Tibial nerve (tissue), 4 donors: ENCODE results near the gene HNRNPC. TPM values are rescaled to one million over a fixed set of nuclear protein-coding genes. Genes with fewer than 3 reads are reported as not detected.
"Not testable (repeated sequence)": the region's sequence is repeated elsewhere in the genome, so short reads cannot be mapped to it uniquely, and the experiment has no call there.

Experiments used
- DNase-seq, 2 donors: peaks; one replicate each; pipeline ENCODE4 v3.0.0-alpha.2; 2019; ENCODE audit warnings: low spot score in 2 of 2
- H3K27ac ChIP-seq, 4 donors: fragments of 200-600 bp; sonication (generic) in 3 of 4; one replicate each; pipeline ENCODE4 v1.5.1; 2017 to 2019; ENCODE audit warnings: mild to moderate bottlenecking in 1 of 4
- H3K27me3 ChIP-seq, 2 donors: fragments of 200-600 bp; sonication (generic) in 1 of 2; one replicate each; pipeline versions ENCODE4 v1.5.1 to v1.6.0; 2017 to 2019
- H3K36me3 ChIP-seq, 3 donors: fragments of 200-600 bp; sonication (generic); one replicate each; pipeline ENCODE4 v1.5.1; 2018 to 2019
- H3K4me1 ChIP-seq, 4 donors: fragments of 200-600 bp; sonication (generic) in 3 of 4; one replicate each; pipeline ENCODE4 v1.5.1; 2017 to 2019
- H3K4me3 ChIP-seq, 4 donors: fragments of 200-600 bp; sonication (generic) in 3 of 4; one replicate each; pipeline ENCODE4 v1.5.1; 2017 to 2019; ENCODE audit warnings: mild to moderate bottlenecking in 1 of 4, moderate library complexity in 1 of 4
- H3K9me3 ChIP-seq, 4 donors: fragments of 200-600 bp; sonication (generic) in 3 of 4; one replicate each; pipeline ENCODE4 v1.5.1; 2017 to 2019
- CTCF ChIP-seq, 5 experiments: fragments of 200-600 bp in 3 of 5; fragments of 450-650 bp in 2 of 5; sonication (generic) in 3 of 5; IDR thresholded peaks; one replicate each; pipeline ENCODE4 v1.5.1; 2016 to 2019; ENCODE audit warnings: antibody characterized with exemption in 5 of 5, mild to moderate bottlenecking in 3 of 5, moderate library complexity in 2 of 5
- EP300 ChIP-seq, 2 donors: sonication (generic); formaldehyde crosslinking; IDR thresholded peaks; one replicate each; pipeline ENCODE4 v1.6.1; 2017; ENCODE audit warnings: antibody characterized with exemption in 2 of 2, mild to moderate bottlenecking in 1 of 2
- POLR2A ChIP-seq, 2 donors: fragments of 450-650 bp; IDR thresholded peaks; one replicate each; pipeline ENCODE4 v1.6.1; 2017; ENCODE audit warnings: antibody characterized with exemption in 2 of 2, mild to moderate bottlenecking in 2 of 2, moderate library complexity in 2 of 2
- WGBS, 2 donors: methylation state at CpG; one replicate each; pipeline ENCODE4 v1.1.5; 2018; 5-methylcytosine and 5-hydroxymethylcytosine counted together
- total RNA-seq, 4 donors: library from RNA; depleted of rRNA; stranded (reverse); fragments of >200 nt; gene quantifications; one replicate each; pipeline ENCODE4 v1.1.0, GENCODE V29; 2016

HNRNPC gene
- total RNA-seq, 4 donors from 2014 or later, result 349 to 485 (median 426) TPM

- DNase-seq, result no peak
- H3K4me3 ChIP-seq, result no peak overlapping the region
- no peaks in the 10 kb centered on the region for H3K27me3 ChIP-seq
- H3K4me1 ChIP-seq, result peaks cover 0 to 60% (median 12%) of the 10 kb centered on the region in 4 donors
- no peak overlapping the region for H3K27ac ChIP-seq
- peaks cover 3 to 78% (median 4%) of the 10 kb centered on the region in 3 donors for H3K36me3 ChIP-seq
- WGBS, 2 donors, result 70 to 73% methylated on average over 2 of the region's 2 CpGs
- TF ChIP-seq POLR2A (IDR thresholded peaks at IDR 0.05), result no peak
- TF ChIP-seq CTCF (IDR thresholded peaks at IDR 0.05), result no peak
- no peak for TF ChIP-seq EP300 (IDR thresholded peaks at IDR 0.05)
- no peaks in the 10 kb centered on the region for H3K9me3 ChIP-seq
These were observed 50.1 kb downstream of the HNRNPC start for GRCh38 chr14:21219120-21219519.

- Histone ChIP-seq H3K27me3 (no peaks in the 10 kb centered on the region), H3K4me3 (no peak overlapping the region), H3K9me3 (no peaks in the 10 kb centered on the region), H3K27ac (no peak overlapping the region), H3K36me3 (peaks cover 2 to 69% (median 9%) of the 10 kb centered on the region in 3 donors), H3K4me1 (peaks cover 2 to 48% (median 12%) of the 10 kb centered on the region in 4 donors)
- DNase-seq, result no peak
- TF ChIP-seq POLR2A (IDR thresholded peaks at IDR 0.05) (no peak), CTCF (IDR thresholded peaks at IDR 0.05) (no peak), EP300 (IDR thresholded peaks at IDR 0.05) (no peak)
- whole genome bisulfite sequencing, 2 donors, result 83 to 84% methylated on average over 4 of the region's 4 CpGs
These were observed 53.4 kb downstream of the HNRNPC start for GRCh38 chr14:21215879-21216251.

GRCh38 chr14:21215130-21215878 lies 53.9 kb downstream of the HNRNPC start:
- no peak overlapping the region for H3K27ac ChIP-seq
- H3K4me3 ChIP-seq, result no peak overlapping the region
- H3K9me3 ChIP-seq, result no peaks in the 10 kb centered on the region
- peaks cover 2 to 44% (median 12%) of the 10 kb centered on the region in 4 donors for H3K4me1 ChIP-seq
- DNase-seq, result no peak
- WGBS, 2 donors, result 86 to 91% methylated on average over 8 of the region's 8 CpGs
- H3K36me3 ChIP-seq, result peaks cover 0 to 67% (median 9%) of the 10 kb centered on the region in 3 donors
- no peak for TF ChIP-seq EP300 (IDR thresholded peaks at IDR 0.05)
- no peak for TF ChIP-seq POLR2A (IDR thresholded peaks at IDR 0.05)
- no peak for TF ChIP-seq CTCF (IDR thresholded peaks at IDR 0.05)
- no peaks in the 10 kb centered on the region for H3K27me3 ChIP-seq

GRCh38 chr14:21213652-21214051 lies 55.6 kb downstream of the HNRNPC start:
- 96% methylated on average over 1 of the region's 1 CpG for WGBS, 2 donors
- no peak for DNase-seq
- Histone ChIP-seq H3K4me3 (no peak overlapping the region), H3K4me1 (peaks cover 2 to 35% (median 12%) of the 10 kb centered on the region in 4 donors), H3K9me3 (no peaks in the 10 kb centered on the region), H3K27me3 (no peaks in the 10 kb centered on the region), H3K36me3 (peaks cover 0 to 73% (median 23%) of the 10 kb centered on the region in 3 donors), H3K27ac (no peak overlapping the region)
- no peak for TF ChIP-seq CTCF (IDR thresholded peaks at IDR 0.05)
- no peak for TF ChIP-seq EP300 (IDR thresholded peaks at IDR 0.05)
- TF ChIP-seq POLR2A (IDR thresholded peaks at IDR 0.05), result no peak

- H3K27me3 ChIP-seq, H3K9me3 ChIP-seq, DNase-seq, H3K4me3 ChIP-seq, H3K27ac ChIP-seq: not testable (repeated sequence)
- peaks cover 2 to 30% (median 11%) of the 10 kb centered on the region in 4 donors for H3K4me1 ChIP-seq
- WGBS, 2 donors, result 87 to 89% methylated on average over 8 of the region's 8 CpGs
- peaks cover 0 to 74% (median 28%) of the 10 kb centered on the region in 3 donors for H3K36me3 ChIP-seq
These were observed 56.4 kb downstream of the HNRNPC start for GRCh38 chr14:21212824-21213223.
